ENCODE data around the gene SLC2A13. TPM values are rescaled to one million over a fixed set of nuclear protein-coding genes. Genes with fewer than 3 reads are reported as not detected.

The SLC2A13 gene
- total RNA-seq, 1 experiment from 2014 or later, result 15.3 TPM

- ChIA-PET POLR2A (no interaction called here), CTCF (no interaction called here)
- Mint-ChIP-seq H3K4me3 (no peak overlapping the region), H3K27ac (no peak overlapping the region), H3K9me3 (peaks cover 11% of the 10 kb centered on the region), H3K4me1 (0 out of 2 replicates have a peak, but pooled peaks cover 6% of the 10 kb centered on the region), H3K27me3 (ENCODE audit: low read depth) (no peaks in the 10 kb centered on the region; the same call in 1 of the 2 replicates), H3K36me3 (peaks cover 1% of the 10 kb centered on the region)
- DNase-seq (ENCODE audit: low spot score), result no peak
- no peak for ATAC-seq
- no peak for TF ChIP-seq GABPB1 (CRISPR knock-in tag; IDR thresholded peaks at IDR 0.05)
- TF ChIP-seq ZNF219 (CRISPR knock-in tag; IDR thresholded peaks at IDR 0.05; ENCODE audit: borderline replicate concordance), result no peak
- TF ChIP-seq NFE2L1 (CRISPR knock-in tag; IDR thresholded peaks at IDR 0.05), result no peak
- no peak for TF ChIP-seq PRRX2 (CRISPR knock-in tag; IDR thresholded peaks at IDR 0.05)
- TF ChIP-seq FOXP4 (CRISPR knock-in tag; IDR thresholded peaks at IDR 0.05), result no peak
- TF ChIP-seq ZNF416 (CRISPR knock-in tag; IDR thresholded peaks at IDR 0.05), result no peak
- no peak for TF ChIP-seq TEAD4 (CRISPR knock-in tag; IDR thresholded peaks at IDR 0.05)
- TF ChIP-seq, protein P1, sequence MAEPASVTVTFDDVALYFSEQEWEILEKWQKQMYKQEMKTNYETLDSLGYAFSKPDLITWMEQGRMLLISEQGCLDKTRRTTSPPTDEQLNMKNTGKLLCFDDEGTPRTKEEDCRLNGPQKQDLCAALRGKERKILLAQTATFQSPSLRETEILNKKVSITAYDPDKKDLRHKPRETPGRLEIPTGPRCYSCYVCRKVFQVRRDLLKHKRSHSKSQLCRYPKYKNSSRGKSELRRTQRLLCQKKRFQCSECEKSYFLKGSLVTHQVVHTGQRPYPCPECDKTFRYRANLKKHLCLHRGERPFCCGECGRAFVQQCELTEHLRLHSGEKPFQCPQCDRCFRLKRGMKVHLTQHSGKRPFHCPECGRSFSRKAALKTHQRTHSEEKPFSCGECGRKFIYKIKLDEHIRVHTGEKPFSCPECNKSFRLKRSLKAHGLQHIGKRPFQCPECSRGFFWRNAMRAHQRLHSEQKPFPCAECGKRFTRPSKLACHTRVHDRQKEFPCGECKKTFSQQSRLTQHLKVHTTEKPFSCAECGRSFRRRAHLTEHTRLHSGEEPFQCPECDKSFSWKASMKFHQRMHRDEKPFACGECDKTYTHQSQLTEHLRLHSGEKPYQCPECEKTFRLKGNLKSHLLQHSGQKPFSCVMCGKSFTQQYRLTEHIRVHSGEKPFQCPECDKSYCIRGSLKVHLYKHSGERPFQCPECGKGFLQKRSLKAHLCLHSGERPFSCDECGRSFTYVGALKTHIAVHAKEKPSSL (CRISPR knock-in tag; conservative IDR thresholded peaks at IDR 0.05), result no peak
- TF ChIP-seq ZNF423 (CRISPR knock-in tag; IDR thresholded peaks at IDR 0.05), result no peak
- no peak for TF ChIP-seq ARID4B (CRISPR knock-in tag; IDR thresholded peaks at IDR 0.05; ENCODE audit: borderline replicate concordance)
- TF ChIP-seq, protein P2, sequence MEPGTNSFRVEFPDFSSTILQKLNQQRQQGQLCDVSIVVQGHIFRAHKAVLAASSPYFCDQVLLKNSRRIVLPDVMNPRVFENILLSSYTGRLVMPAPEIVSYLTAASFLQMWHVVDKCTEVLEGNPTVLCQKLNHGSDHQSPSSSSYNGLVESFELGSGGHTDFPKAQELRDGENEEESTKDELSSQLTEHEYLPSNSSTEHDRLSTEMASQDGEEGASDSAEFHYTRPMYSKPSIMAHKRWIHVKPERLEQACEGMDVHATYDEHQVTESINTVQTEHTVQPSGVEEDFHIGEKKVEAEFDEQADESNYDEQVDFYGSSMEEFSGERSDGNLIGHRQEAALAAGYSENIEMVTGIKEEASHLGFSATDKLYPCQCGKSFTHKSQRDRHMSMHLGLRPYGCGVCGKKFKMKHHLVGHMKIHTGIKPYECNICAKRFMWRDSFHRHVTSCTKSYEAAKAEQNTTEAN (CRISPR knock-in tag; IDR thresholded peaks at IDR 0.05), result no peak
- TF ChIP-seq GTF2I (CRISPR knock-in tag; conservative IDR thresholded peaks at IDR 0.05), result no peak
- TF ChIP-seq, protein P3, sequence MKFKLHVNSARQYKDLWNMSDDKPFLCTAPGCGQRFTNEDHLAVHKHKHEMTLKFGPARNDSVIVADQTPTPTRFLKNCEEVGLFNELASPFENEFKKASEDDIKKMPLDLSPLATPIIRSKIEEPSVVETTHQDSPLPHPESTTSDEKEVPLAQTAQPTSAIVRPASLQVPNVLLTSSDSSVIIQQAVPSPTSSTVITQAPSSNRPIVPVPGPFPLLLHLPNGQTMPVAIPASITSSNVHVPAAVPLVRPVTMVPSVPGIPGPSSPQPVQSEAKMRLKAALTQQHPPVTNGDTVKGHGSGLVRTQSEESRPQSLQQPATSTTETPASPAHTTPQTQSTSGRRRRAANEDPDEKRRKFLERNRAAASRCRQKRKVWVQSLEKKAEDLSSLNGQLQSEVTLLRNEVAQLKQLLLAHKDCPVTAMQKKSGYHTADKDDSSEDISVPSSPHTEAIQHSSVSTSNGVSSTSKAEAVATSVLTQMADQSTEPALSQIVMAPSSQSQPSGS (CRISPR knock-in tag; IDR thresholded peaks at IDR 0.05; ENCODE audit: borderline replicate concordance, low read depth), result no peak
- TF ChIP-seq SMAD4 (CRISPR knock-in tag; IDR thresholded peaks at IDR 0.05), result no peak
- no peak for TF ChIP-seq NR2C2 (CRISPR knock-in tag; IDR thresholded peaks at IDR 0.05)
- TF ChIP-seq, protein P4, sequence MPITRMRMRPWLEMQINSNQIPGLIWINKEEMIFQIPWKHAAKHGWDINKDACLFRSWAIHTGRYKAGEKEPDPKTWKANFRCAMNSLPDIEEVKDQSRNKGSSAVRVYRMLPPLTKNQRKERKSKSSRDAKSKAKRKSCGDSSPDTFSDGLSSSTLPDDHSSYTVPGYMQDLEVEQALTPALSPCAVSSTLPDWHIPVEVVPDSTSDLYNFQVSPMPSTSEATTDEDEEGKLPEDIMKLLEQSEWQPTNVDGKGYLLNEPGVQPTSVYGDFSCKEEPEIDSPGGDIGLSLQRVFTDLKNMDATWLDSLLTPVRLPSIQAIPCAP (CRISPR knock-in tag; IDR thresholded peaks at IDR 0.05), result no peak
Measured at GRCh38 chr12:39815746-39816145, 290.1 kb downstream of the SLC2A13 start.
